WTC11 (cell line): ENCODE data around the gene UBE2J1.

Experiments used
- FOXJ3 ChIP-seq: sonication (generic); formaldehyde crosslinking; IDR thresholded peaks from 2 replicates; pipeline ENCODE4 v1.9.0; 2021; ENCODE audit warnings: missing genetic modification reagents, mild to moderate bottlenecking, borderline replicate concordance
- FOXK1 ChIP-seq: sonication (generic); formaldehyde crosslinking; IDR thresholded peaks from 2 replicates; pipeline ENCODE4 v1.8.0; 2022; ENCODE audit warnings: mild to moderate bottlenecking, moderate library complexity, missing genetic modification reagents
- NR3C1 ChIP-seq: sonication (generic); formaldehyde crosslinking; conservative IDR thresholded peaks from 2 replicates; pipeline ENCODE4 v1.8.1; 2023; ENCODE audit warnings: low read depth, mild to moderate bottlenecking, missing genetic modification reagents
- TEAD4 ChIP-seq: sonication (generic); formaldehyde crosslinking; IDR thresholded peaks from 2 replicates; pipeline ENCODE4 v1.8.0; 2022; ENCODE audit warnings: mild to moderate bottlenecking, missing genetic modification reagents
- USF2 ChIP-seq: sonication (generic); formaldehyde crosslinking; IDR thresholded peaks from 2 replicates; pipeline ENCODE4 v1.8.1; 2023; ENCODE audit warnings: mild to moderate bottlenecking, missing genetic modification reagents, moderate library complexity
- ZBTB21 ChIP-seq: sonication (generic); formaldehyde crosslinking; IDR thresholded peaks from 2 replicates; pipeline ENCODE4 v1.8.1; 2023; ENCODE audit warnings: mild to moderate bottlenecking, missing genetic modification reagents, borderline replicate concordance
- ZNF416 ChIP-seq: fragments of 250-450 bp; sonication (Bioruptor Pico); IDR thresholded peaks from 2 replicates; pipeline ENCODE4 v1.9.0; 2021; ENCODE audit warnings: mild to moderate bottlenecking, inconsistent platforms
- TF ChIP-seq, protein P1 (sequence below): fragments of 200-600 bp; IDR thresholded peaks from 2 replicates; pipeline ENCODE4 v1.8.0; 2022; ENCODE audit warnings: antibody characterized with exemption
- TF ChIP-seq, protein P2 (sequence below): sonication (generic); formaldehyde crosslinking; IDR thresholded peaks from 2 replicates; pipeline ENCODE4 v1.8.1; 2022; ENCODE audit warnings: low read depth, missing genetic modification reagents, borderline replicate concordance
- TF ChIP-seq, protein P3 (sequence below): sonication (generic); formaldehyde crosslinking; IDR thresholded peaks from 2 replicates; pipeline ENCODE4 v1.8.1; 2022; ENCODE audit warnings: mild to moderate bottlenecking, missing genetic modification reagents, moderate library complexity, borderline replicate concordance
- TF ChIP-seq, protein P4 (sequence below): sonication (generic); formaldehyde crosslinking; IDR thresholded peaks from 2 replicates; pipeline ENCODE4 v1.8.1; 2022; ENCODE audit warnings: low read depth, mild to moderate bottlenecking, moderate library complexity, missing genetic modification reagents, borderline replicate concordance

DNA sequence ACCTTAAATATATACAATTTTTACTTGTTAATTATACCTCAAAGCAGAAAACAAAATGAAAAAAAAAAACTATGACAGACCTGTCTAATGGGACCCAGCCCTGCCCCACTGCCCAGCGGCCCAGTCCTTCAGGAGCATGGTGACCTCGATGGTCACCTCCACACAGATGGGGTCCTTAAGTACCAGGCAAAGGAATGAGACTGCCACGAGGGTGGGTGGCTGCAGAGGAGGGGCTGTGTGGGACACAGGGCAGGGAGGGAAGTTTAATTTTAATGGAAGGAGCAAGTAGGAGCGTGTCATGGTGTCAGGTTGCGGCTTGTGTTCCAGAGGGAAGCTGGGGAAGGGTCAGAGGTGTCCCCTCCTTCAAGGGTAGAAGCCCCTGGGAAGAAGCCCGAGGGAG is 66.0 kb downstream of the UBE2J1 start:
- TF ChIP-seq ZNF416 (CRISPR knock-in tag) (no peak), NR3C1 (CRISPR knock-in tag) (no peak), TEAD4 (CRISPR knock-in tag) (no peak), USF2 (CRISPR knock-in tag) (no peak), ZBTB21 (CRISPR knock-in tag) (no peak), FOXK1 (CRISPR knock-in tag) (no peak), FOXJ3 (no peak)
- TF ChIP-seq, protein P1, sequence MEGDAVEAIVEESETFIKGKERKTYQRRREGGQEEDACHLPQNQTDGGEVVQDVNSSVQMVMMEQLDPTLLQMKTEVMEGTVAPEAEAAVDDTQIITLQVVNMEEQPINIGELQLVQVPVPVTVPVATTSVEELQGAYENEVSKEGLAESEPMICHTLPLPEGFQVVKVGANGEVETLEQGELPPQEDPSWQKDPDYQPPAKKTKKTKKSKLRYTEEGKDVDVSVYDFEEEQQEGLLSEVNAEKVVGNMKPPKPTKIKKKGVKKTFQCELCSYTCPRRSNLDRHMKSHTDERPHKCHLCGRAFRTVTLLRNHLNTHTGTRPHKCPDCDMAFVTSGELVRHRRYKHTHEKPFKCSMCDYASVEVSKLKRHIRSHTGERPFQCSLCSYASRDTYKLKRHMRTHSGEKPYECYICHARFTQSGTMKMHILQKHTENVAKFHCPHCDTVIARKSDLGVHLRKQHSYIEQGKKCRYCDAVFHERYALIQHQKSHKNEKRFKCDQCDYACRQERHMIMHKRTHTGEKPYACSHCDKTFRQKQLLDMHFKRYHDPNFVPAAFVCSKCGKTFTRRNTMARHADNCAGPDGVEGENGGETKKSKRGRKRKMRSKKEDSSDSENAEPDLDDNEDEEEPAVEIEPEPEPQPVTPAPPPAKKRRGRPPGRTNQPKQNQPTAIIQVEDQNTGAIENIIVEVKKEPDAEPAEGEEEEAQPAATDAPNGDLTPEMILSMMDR, result no peak
- TF ChIP-seq, protein P2, sequence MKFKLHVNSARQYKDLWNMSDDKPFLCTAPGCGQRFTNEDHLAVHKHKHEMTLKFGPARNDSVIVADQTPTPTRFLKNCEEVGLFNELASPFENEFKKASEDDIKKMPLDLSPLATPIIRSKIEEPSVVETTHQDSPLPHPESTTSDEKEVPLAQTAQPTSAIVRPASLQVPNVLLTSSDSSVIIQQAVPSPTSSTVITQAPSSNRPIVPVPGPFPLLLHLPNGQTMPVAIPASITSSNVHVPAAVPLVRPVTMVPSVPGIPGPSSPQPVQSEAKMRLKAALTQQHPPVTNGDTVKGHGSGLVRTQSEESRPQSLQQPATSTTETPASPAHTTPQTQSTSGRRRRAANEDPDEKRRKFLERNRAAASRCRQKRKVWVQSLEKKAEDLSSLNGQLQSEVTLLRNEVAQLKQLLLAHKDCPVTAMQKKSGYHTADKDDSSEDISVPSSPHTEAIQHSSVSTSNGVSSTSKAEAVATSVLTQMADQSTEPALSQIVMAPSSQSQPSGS, result no peak
- TF ChIP-seq, protein P3, sequence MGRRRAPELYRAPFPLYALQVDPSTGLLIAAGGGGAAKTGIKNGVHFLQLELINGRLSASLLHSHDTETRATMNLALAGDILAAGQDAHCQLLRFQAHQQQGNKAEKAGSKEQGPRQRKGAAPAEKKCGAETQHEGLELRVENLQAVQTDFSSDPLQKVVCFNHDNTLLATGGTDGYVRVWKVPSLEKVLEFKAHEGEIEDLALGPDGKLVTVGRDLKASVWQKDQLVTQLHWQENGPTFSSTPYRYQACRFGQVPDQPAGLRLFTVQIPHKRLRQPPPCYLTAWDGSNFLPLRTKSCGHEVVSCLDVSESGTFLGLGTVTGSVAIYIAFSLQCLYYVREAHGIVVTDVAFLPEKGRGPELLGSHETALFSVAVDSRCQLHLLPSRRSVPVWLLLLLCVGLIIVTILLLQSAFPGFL (CRISPR knock-in tag), result no peak
- TF ChIP-seq, protein P4, sequence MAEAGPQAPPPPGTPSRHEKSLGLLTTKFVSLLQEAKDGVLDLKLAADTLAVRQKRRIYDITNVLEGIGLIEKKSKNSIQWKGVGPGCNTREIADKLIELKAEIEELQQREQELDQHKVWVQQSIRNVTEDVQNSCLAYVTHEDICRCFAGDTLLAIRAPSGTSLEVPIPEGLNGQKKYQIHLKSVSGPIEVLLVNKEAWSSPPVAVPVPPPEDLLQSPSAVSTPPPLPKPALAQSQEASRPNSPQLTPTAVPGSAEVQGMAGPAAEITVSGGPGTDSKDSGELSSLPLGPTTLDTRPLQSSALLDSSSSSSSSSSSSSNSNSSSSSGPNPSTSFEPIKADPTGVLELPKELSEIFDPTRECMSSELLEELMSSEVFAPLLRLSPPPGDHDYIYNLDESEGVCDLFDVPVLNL (CRISPR knock-in tag), result no peak
